Cardiac muscle cell (in vitro differentiated cells and primary cell): Measurements from ENCODE around the gene MRLN. TPM values are rescaled to one million over a fixed set of nuclear protein-coding genes. Genes with fewer than 3 reads are reported as not detected.
"Not testable (repeated sequence)": the region's sequence is repeated elsewhere in the genome, so short reads cannot be mapped to it uniquely, and the experiment has no call there.

Experiments used
- DNase-seq, 2 donors: peaks; one replicate each; pipeline versions ENCODE4 v3.0.0 to v3.0.0-alpha.2; 2010 to 2017; ENCODE audit warnings: low read depth in 1 of 2, low spot score in 1 of 2
- H3K27ac ChIP-seq: fragments of 200-600 bp; sonication (generic); 2 replicates; pipeline ENCODE4 v1.5.1; 2016
- H3K27me3 ChIP-seq: fragments of 200-600 bp; sonication (generic); 2 replicates; pipeline ENCODE4 v1.6.0; 2016; ENCODE audit warnings: control low read depth
- H3K36me3 ChIP-seq: fragments of 200-600 bp; sonication (generic); 2 replicates; pipeline ENCODE4 v1.5.1; 2016; ENCODE audit warnings: control low read depth
- H3K4me1 ChIP-seq: fragments of 200-600 bp; sonication (generic); 2 replicates; pipeline ENCODE4 v1.8.1; 2017; ENCODE audit warnings: low read depth, mild to moderate bottlenecking, mixed run types
- H3K4me3 ChIP-seq: fragments of 200-600 bp; sonication (generic); 2 replicates; pipeline ENCODE4 v1.5.1; 2016; ENCODE audit warnings: mild to moderate bottlenecking
- H3K9me3 ChIP-seq: fragments of 200-600 bp; sonication (generic); 2 replicates; pipeline ENCODE4 v1.5.1; 2017; ENCODE audit warnings: low read depth, mild to moderate bottlenecking, control low read depth
- CTCF ChIP-seq: IDR thresholded peaks from 2 replicates; pipeline ENCODE4 v1.5.1; 2012; ENCODE audit warnings: low read depth, mild to moderate bottlenecking, low read length
- polyA plus RNA-seq: library from polyadenylated mRNA; unstranded; fragments of >200 nt; fragmentation: Nextera tagmentation; extraction: Ambion mirVana; gene quantifications from 2 replicates; pipeline ENCODE4 v1.2.1, GENCODE V29; 2016
- total RNA-seq: library from RNA; depleted of rRNA; stranded (reverse); fragments of >200 nt; gene quantifications from 2 replicates; pipeline ENCODE4 v1.2.3, GENCODE V29; 2016

MRLN gene
- total and polyA plus RNA-seq, 2 experiments from 2014 or later = not detected

- Histone ChIP-seq H3K36me3 (no peaks in the 10 kb centered on the region), H3K27ac (no peak overlapping the region), H3K27me3 (no peaks in the 10 kb centered on the region), H3K9me3 (no peaks in the 10 kb centered on the region), H3K4me1 (no peaks in the 10 kb centered on the region), H3K4me3 (no peak overlapping the region)
- no peak for DNase-seq
- TF ChIP-seq CTCF = no peak
Measured at GRCh38 chr10:59741048-59741447, 12.2 kb downstream of the MRLN start.

- no peak for DNase-seq
- TF ChIP-seq CTCF = no peak
- H3K27ac ChIP-seq = no peak overlapping the region
Measured at GRCh38 chr10:59736749-59737148, 16.5 kb downstream of the MRLN start.

GRCh38 chr10:59735296-59735695 is 18.0 kb downstream of the MRLN start:
- no peak for DNase-seq
- Histone ChIP-seq H3K27ac (no peak overlapping the region), H3K27me3 (no peaks in the 10 kb centered on the region), H3K36me3 (no peaks in the 10 kb centered on the region), H3K9me3 (no peaks in the 10 kb centered on the region), H3K4me1 (no peaks in the 10 kb centered on the region), H3K4me3 (no peak overlapping the region)
- TF ChIP-seq CTCF = no peak

More at GRCh38 chr10:59736749-59737148, 16.5 kb downstream of the MRLN start:
- Histone ChIP-seq H3K9me3 (no peaks in the 10 kb centered on the region), H3K36me3 (no peaks in the 10 kb centered on the region), H3K27me3 (no peaks in the 10 kb centered on the region), H3K4me3 (no peak overlapping the region), H3K4me1 (no peaks in the 10 kb centered on the region)

GRCh38 chr10:59734014-59734462 is 19.2 kb downstream of the MRLN start:
- no peak for TF ChIP-seq CTCF
- no peaks in the 10 kb centered on the region for H3K9me3 ChIP-seq
- no peaks in the 10 kb centered on the region for H3K27me3 ChIP-seq
- H3K36me3 ChIP-seq = no peaks in the 10 kb centered on the region
- DNase-seq = no peak
- H3K27ac ChIP-seq = no peak overlapping the region
- H3K4me1 ChIP-seq = no peaks in the 10 kb centered on the region
- H3K4me3 ChIP-seq = no peak overlapping the region

GRCh38 chr10:59733321-59734013 is 19.8 kb downstream of the MRLN start:
- H3K27ac ChIP-seq, H3K9me3 ChIP-seq, H3K27me3 ChIP-seq, H3K36me3 ChIP-seq, H3K4me1 ChIP-seq, DNase-seq, H3K4me3 ChIP-seq: not testable (repeated sequence)

GRCh38 chr10:59732849-59733248 is 20.4 kb downstream of the MRLN start:
- not testable (repeated sequence) for H3K4me1 ChIP-seq, H3K4me3 ChIP-seq, H3K27ac ChIP-seq, H3K9me3 ChIP-seq, DNase-seq, H3K36me3 ChIP-seq, H3K27me3 ChIP-seq

GRCh38 chr10:59729167-59729566 is 24.1 kb downstream of the MRLN start:
- not testable (repeated sequence) for H3K27ac ChIP-seq, H3K36me3 ChIP-seq, H3K4me1 ChIP-seq, DNase-seq, H3K27me3 ChIP-seq, H3K9me3 ChIP-seq, H3K4me3 ChIP-seq
